Stimulated activated memory B cell treated with anti-CD40 and anti-IgM and Interleukin-4, amounts not matched to agents 10 μg/mL and 1 μg/mL and 100 μg/mL, for 72 hours (primary cell): ENCODE data around the gene TJP2.

Source experiments
- ATAC-seq: fragments of 150-1000 bp; cut with Tn5 transposase; 2 replicates; pipeline ENCODE4 v1.10.0; 2021
- H3K27ac Mint-ChIP-seq: one replicate; pipeline ENCODE4 v1.8.0; 2022; ENCODE audit warnings: mild to moderate bottlenecking, mixed read lengths
- H3K27me3 Mint-ChIP-seq: one replicate; pipeline ENCODE4 v1.8.0; 2022; ENCODE audit warnings: mixed read lengths
- H3K36me3 Mint-ChIP-seq: one replicate; pipeline ENCODE4 v1.8.0; 2022; ENCODE audit warnings: mixed read lengths
- H3K4me1 Mint-ChIP-seq: one replicate; pipeline ENCODE4 v1.8.0; 2022; ENCODE audit warnings: mixed read lengths
- H3K4me3 Mint-ChIP-seq: one replicate; pipeline ENCODE4 v1.8.0; 2022; ENCODE audit warnings: mild to moderate bottlenecking, moderate library complexity, mixed read lengths
- H3K9me3 Mint-ChIP-seq: one replicate; pipeline ENCODE4 v1.8.0; 2022; ENCODE audit warnings: mixed read lengths

Gene TJP2

GRCh38 chr9:69174616-69175463 lies 763 bp downstream of the TJP2 start:
- Mint-ChIP-seq H3K4me3 (peak overlapping the region; percentile 91), H3K27me3 (peaks cover 29% of the 10 kb centered on the region), H3K27ac (peak overlapping the region; percentile 95), H3K36me3 (no peaks in the 10 kb centered on the region), H3K9me3 (no peaks in the 10 kb centered on the region), H3K4me1 (peaks cover 29% of the 10 kb centered on the region)
- ATAC-seq = peak; percentile 84

GRCh38 chr9:69175486-69175885 lies 1.4 kb downstream of the TJP2 start:
- peaks cover 25% of the 10 kb centered on the region for H3K27me3 Mint-ChIP-seq
- H3K36me3 Mint-ChIP-seq = no peaks in the 10 kb centered on the region
- peaks cover 29% of the 10 kb centered on the region for H3K4me1 Mint-ChIP-seq

GRCh38 chr9:69176471-69177171 lies 2.5 kb downstream of the TJP2 start:
- Mint-ChIP-seq H3K27ac (peak overlapping the region; percentile 95), H3K36me3 (peaks cover under 1% of the 10 kb centered on the region), H3K4me3 (peak overlapping the region; percentile 91), H3K9me3 (no peaks in the 10 kb centered on the region), H3K4me1 (peaks cover 30% of the 10 kb centered on the region), H3K27me3 (peaks cover 14% of the 10 kb centered on the region)
- no peak for ATAC-seq

More at GRCh38 chr9:69175486-69175885, 1.4 kb downstream of the TJP2 start:
- Mint-ChIP-seq H3K4me3 (peak overlapping the region; percentile 91), H3K9me3 (no peaks in the 10 kb centered on the region), H3K27ac (peak overlapping the region; percentile 95)
- ATAC-seq = peak; percentile 68

- no peak overlapping the region for H3K4me3 Mint-ChIP-seq
- H3K27me3 Mint-ChIP-seq = peaks cover 11% of the 10 kb centered on the region
- H3K4me1 Mint-ChIP-seq = peaks cover 32% of the 10 kb centered on the region
- no peaks in the 10 kb centered on the region for H3K9me3 Mint-ChIP-seq
- H3K36me3 Mint-ChIP-seq = peaks cover 10% of the 10 kb centered on the region
- no peak for ATAC-seq
- no peak overlapping the region for H3K27ac Mint-ChIP-seq
These were observed 4.5 kb downstream of the TJP2 start for GRCh38 chr9:69178583-69179011.

DNA sequence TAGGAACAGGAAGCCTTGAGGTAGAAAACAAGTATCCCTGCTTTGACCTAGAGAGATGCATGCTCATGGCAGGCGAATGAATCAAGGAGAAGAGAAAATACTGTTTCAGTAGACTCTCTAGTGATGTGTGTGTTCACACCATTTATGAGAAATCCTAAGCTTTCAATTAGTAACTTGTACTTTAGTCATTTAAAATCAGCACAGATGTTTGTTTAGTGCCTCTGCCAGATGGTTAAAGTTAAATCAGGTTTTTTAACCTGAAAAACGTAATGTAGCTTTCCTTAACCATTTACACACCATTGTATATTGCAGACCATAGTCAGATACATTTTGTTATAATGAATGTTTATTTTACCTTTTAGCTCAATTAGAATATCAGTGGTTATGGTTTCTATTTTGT lies 5.0 kb downstream of the TJP2 start:
- no peak for ATAC-seq
- H3K4me1 Mint-ChIP-seq = peaks cover 31% of the 10 kb centered on the region
- peaks cover 9% of the 10 kb centered on the region for H3K27me3 Mint-ChIP-seq
- no peaks in the 10 kb centered on the region for H3K9me3 Mint-ChIP-seq
- H3K4me3 Mint-ChIP-seq = no peak overlapping the region
- H3K36me3 Mint-ChIP-seq = peaks cover 10% of the 10 kb centered on the region
- H3K27ac Mint-ChIP-seq = no peak overlapping the region

DNA sequence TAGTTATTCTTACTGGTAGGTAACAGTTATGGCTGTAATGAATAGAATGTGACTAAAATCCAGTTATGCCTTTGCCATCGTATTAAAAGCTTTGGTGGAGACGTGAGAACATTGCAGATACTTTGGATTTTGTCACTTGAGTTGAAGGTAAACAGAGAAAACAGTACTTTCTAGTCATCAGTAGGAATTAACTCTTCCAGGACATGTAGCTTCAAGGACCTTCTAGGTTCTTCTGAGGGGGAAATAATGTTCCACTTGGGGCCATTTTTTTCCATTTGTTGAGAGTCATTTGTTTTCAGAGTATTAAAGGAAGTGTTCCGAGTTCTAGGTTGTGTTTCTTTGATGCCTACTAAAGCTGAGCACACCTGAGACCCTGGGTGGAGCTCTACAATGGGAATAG lies 6.1 kb downstream of the TJP2 start:
- Mint-ChIP-seq H3K27ac (no peak overlapping the region), H3K36me3 (peaks cover 10% of the 10 kb centered on the region), H3K9me3 (no peaks in the 10 kb centered on the region), H3K27me3 (no peaks in the 10 kb centered on the region), H3K4me3 (no peak overlapping the region), H3K4me1 (peaks cover 19% of the 10 kb centered on the region)
- ATAC-seq = no peak

DNA sequence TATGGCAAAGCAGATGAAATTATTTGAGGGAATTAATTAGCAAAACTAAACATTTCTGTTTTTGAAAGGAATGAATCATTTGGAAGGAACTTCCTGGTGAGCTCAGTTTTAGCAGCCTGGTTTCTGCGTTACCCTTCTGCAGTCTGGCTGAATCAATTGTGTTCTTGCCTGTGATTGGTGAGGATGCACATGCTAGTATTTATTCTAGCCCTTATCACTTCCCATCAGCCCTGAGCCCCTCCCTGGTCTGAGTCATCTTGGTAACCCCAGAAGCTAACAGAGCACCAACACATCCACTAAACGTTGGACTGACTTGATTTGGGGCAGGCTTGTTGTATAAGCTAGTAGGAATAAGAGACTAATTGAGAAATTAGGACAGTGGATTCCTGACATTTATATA lies 6.6 kb downstream of the TJP2 start:
- Mint-ChIP-seq H3K9me3 (no peaks in the 10 kb centered on the region), H3K4me3 (no peak overlapping the region), H3K36me3 (peaks cover 10% of the 10 kb centered on the region), H3K27me3 (no peaks in the 10 kb centered on the region), H3K27ac (no peak overlapping the region), H3K4me1 (peaks cover 15% of the 10 kb centered on the region)
- ATAC-seq = no peak

GRCh38 chr9:69181908-69182353 lies 7.9 kb downstream of the TJP2 start:
- no peaks in the 10 kb centered on the region for H3K27me3 Mint-ChIP-seq
- no peak for ATAC-seq
- no peaks in the 10 kb centered on the region for H3K9me3 Mint-ChIP-seq
- no peak overlapping the region for H3K27ac Mint-ChIP-seq
- H3K4me1 Mint-ChIP-seq = peaks cover 8% of the 10 kb centered on the region
- peaks cover 10% of the 10 kb centered on the region for H3K36me3 Mint-ChIP-seq
- H3K4me3 Mint-ChIP-seq = no peak overlapping the region

- Mint-ChIP-seq H3K4me1 (peaks cover 8% of the 10 kb centered on the region), H3K27me3 (no peaks in the 10 kb centered on the region), H3K36me3 (peaks cover 10% of the 10 kb centered on the region), H3K27ac (no peak overlapping the region), H3K9me3 (no peaks in the 10 kb centered on the region), H3K4me3 (no peak overlapping the region)
- ATAC-seq = no peak
These were observed 10.2 kb downstream of the TJP2 start for GRCh38 chr9:69184266-69184665.

- no peak for ATAC-seq
- H3K4me1 Mint-ChIP-seq = peaks cover 12% of the 10 kb centered on the region
- no peaks in the 10 kb centered on the region for H3K9me3 Mint-ChIP-seq
- no peaks in the 10 kb centered on the region for H3K27me3 Mint-ChIP-seq
- no peak overlapping the region for H3K4me3 Mint-ChIP-seq
- no peak overlapping the region for H3K27ac Mint-ChIP-seq
- peaks cover 5% of the 10 kb centered on the region for H3K36me3 Mint-ChIP-seq
These were observed 12.9 kb downstream of the TJP2 start for GRCh38 chr9:69186841-69187611.

DNA sequence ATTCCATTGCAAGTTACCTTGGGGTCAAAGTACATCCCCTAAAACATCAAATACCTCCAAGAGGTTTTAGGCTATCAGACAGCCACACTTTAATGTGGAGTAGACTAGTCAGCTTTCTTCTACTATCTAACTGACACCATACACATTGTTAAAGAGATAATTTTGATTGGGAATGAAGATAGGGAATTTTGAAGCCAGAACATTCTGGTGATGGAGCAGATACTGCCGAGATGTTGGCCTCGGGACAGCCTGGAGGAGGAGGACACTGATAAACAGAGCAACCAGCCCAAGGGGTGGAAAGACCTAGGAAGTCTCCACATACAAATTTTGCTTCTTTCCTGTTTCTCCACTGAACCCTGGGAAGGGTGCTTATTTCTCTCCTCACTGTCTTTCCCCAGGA lies 14.9 kb downstream of the TJP2 start:
- Mint-ChIP-seq H3K9me3 (no peaks in the 10 kb centered on the region), H3K27me3 (no peaks in the 10 kb centered on the region), H3K36me3 (no peaks in the 10 kb centered on the region), H3K4me3 (no peak overlapping the region), H3K4me1 (peaks cover 9% of the 10 kb centered on the region), H3K27ac (no peak overlapping the region)
- ATAC-seq = no peak

DNA sequence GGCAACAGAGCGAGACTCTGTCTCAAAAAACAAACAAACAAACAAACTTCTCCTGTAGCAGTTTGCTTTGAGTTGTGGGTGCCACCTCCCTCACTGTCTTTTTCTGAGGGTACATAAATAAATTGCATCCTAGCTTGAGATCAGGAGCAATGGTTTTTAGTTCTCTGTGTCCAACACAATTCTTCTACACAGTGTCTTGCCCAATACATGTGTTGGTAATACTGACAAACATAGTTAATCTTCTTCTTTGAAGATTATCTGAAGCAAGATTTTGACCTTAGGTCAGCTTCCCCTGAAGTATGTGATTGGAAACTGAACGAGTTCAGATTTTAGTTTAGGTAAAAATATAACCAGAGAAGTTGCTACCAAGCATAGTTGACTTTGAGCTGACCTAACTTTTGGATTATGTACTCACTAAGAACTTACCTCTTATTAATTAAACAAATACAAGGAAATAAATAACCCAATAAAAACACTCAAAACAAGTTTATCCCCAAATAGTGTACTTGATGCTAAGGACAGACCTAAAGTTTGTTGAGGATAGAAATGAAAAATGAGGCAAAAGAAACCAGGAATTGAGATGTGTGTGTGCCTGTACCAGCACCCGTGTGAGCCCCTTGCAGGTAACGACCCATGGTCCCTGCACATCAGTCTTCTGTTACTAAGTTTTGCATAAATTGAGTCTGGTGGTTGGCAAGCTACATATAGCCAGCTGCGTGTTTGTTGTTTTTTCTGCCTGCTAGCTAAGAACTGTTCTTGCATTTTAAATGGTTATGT lies 16.2 kb downstream of the TJP2 start:
- Mint-ChIP-seq H3K4me3 (no peak overlapping the region), H3K27me3 (no peaks in the 10 kb centered on the region), H3K36me3 (no peaks in the 10 kb centered on the region), H3K9me3 (no peaks in the 10 kb centered on the region), H3K27ac (no peak overlapping the region), H3K4me1 (peaks cover 9% of the 10 kb centered on the region)
- ATAC-seq = no peak

DNA sequence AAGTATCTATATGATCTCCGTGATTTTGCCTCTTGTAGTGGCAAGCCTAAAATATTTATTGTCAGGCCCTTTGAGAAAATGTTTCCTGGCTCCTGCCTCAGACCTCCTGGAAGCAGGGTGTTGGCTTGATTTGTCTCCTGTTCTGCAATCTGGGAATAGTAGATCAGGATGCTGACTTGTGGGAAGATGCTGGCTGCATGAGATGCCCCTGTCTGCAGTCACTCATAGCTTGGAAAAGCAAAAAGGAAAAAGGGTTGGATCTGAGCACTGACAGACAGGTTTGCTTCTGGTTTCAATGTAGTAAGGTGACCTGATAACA lies 16.7 kb downstream of the TJP2 start:
- ATAC-seq = no peak
- Mint-ChIP-seq H3K36me3 (no peaks in the 10 kb centered on the region), H3K4me3 (no peak overlapping the region), H3K27ac (no peak overlapping the region), H3K4me1 (peaks cover 9% of the 10 kb centered on the region), H3K27me3 (no peaks in the 10 kb centered on the region), H3K9me3 (no peaks in the 10 kb centered on the region)

GRCh38 chr9:69191231-69191630 lies 17.2 kb downstream of the TJP2 start:
- H3K36me3 Mint-ChIP-seq = no peaks in the 10 kb centered on the region
- no peak overlapping the region for H3K27ac Mint-ChIP-seq
- peaks cover 9% of the 10 kb centered on the region for H3K4me1 Mint-ChIP-seq
- ATAC-seq = no peak
- no peaks in the 10 kb centered on the region for H3K9me3 Mint-ChIP-seq
- no peaks in the 10 kb centered on the region for H3K27me3 Mint-ChIP-seq
- no peak overlapping the region for H3K4me3 Mint-ChIP-seq

DNA sequence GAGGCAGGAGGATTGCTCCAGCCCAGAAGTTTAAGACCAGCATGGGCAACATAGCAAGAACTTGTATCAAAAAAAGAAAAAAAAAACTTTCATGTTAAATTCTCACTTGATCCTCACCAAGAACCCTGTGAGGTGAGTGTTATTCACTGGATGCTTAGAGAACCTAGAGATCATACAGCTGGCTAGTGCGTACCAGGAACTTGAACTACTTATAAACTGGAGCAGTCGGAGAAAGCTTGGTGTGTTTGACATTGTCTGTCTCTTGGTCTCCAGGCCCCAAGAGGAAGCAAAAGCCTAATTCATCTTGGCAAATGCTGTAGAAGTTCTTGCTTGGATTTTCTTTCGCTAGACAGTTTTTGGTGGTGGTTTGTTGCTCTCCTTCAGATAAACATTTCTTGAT lies 18.1 kb downstream of the TJP2 start:
- Mint-ChIP-seq H3K36me3 (no peaks in the 10 kb centered on the region), H3K9me3 (no peaks in the 10 kb centered on the region), H3K4me3 (no peak overlapping the region), H3K4me1 (peaks cover 9% of the 10 kb centered on the region), H3K27ac (no peak overlapping the region), H3K27me3 (no peaks in the 10 kb centered on the region)
- no peak for ATAC-seq
